IMR-90 (cell line): ENCODE results near the gene SFPQ. TPM values are rescaled to one million over a fixed set of nuclear protein-coding genes. Genes with fewer than 3 reads are reported as not detected.

ENCODE experiments used
- ATAC-seq: fragments of 200-7000 bp; cut with Tn5 transposase; 2 replicates; pipeline ENCODE4 v1.9.1; 2020; ENCODE audit warnings: low read depth, mild to moderate bottlenecking, moderate library complexity
- BruUV-seq: library from RNA; stranded (reverse); fragments of 400-500 nt; replicated peaks from 2 replicates; lab custom pipeline; 2021; lab: Mats Ljungman, UMichigan
- CTCF ChIA-PET: fragments of 300-600 bp; formaldehyde crosslinking; extraction: SDS; loops from one replicate; lab custom pipeline; 2021; ENCODE audit warnings: antibody characterized with exemption; lab: Yijun Ruan, JAX
- POLR2A ChIA-PET: fragments of 300-600 bp; sonication (Branson Sonifier 250); formaldehyde crosslinking; loops from one replicate; lab custom pipeline; 2022; ENCODE audit warnings: antibody characterized with exemption; ENCODE audit not compliant: unreplicated experiment; lab: Charles Lee
- DNase-seq: peaks from one replicate; pipeline ENCODE4 v3.0.0; 2013
- H2AFZ ChIP-seq: replicated peaks from 2 replicates; pipeline ENCODE3; 2013; ENCODE audit warnings: low read length, mild to moderate bottlenecking; ENCODE audit not compliant: poor library complexity
- H2AK5ac ChIP-seq: 2 replicates; pipeline ENCODE4 v1.6.1; 2013; ENCODE audit warnings: low read depth, low read length, inconsistent platforms
- H2AK9ac ChIP-seq: replicated peaks from 2 replicates; pipeline ENCODE3; 2013; ENCODE audit warnings: mild to moderate bottlenecking, low read depth, low read length, moderate library complexity; ENCODE audit not compliant: poor library complexity
- H2BK120ac ChIP-seq: 2 replicates; pipeline ENCODE4 v1.6.1; 2013; ENCODE audit warnings: low read depth, low read length, inconsistent platforms
- H2BK15ac ChIP-seq: 3 replicates; pipeline ENCODE4 v1.6.1; 2013; ENCODE audit warnings: low read depth, low read length, inconsistent platforms
- H2BK20ac ChIP-seq: 2 replicates; pipeline ENCODE4 v1.6.1; 2013; ENCODE audit warnings: low read depth, mild to moderate bottlenecking, inconsistent platforms, low read length, moderate library complexity
- H2BK5ac ChIP-seq: 2 replicates; pipeline ENCODE4 v1.6.1; 2013; ENCODE audit warnings: mild to moderate bottlenecking, low read depth, low read length, inconsistent platforms; ENCODE audit not compliant: poor library complexity, severe bottlenecking
- H3K14ac ChIP-seq: replicated peaks from 2 replicates; pipeline ENCODE4 v1.6.1; 2013; ENCODE audit warnings: low read depth, low read length, inconsistent platforms
- H3K18ac ChIP-seq: 2 replicates; pipeline ENCODE4 v1.6.1; 2013; ENCODE audit warnings: low read depth, low read length, control low read depth
- H3K23ac ChIP-seq: 2 replicates; pipeline ENCODE4 v1.6.1; 2013; ENCODE audit warnings: low read depth, low read length, inconsistent platforms
- H3K27ac ChIP-seq: 2 replicates; pipeline ENCODE4 v1.5.1; 2013; ENCODE audit warnings: mild to moderate bottlenecking, control low read depth, low read length; ENCODE audit not compliant: insufficient read depth
- H3K27me3 ChIP-seq: 2 replicates; pipeline ENCODE4 v1.6.1; 2013; ENCODE audit warnings: low read length; ENCODE audit not compliant: control insufficient read depth, insufficient read depth
- H3K36me3 ChIP-seq: 2 replicates; pipeline ENCODE4 v1.6.1; 2013; ENCODE audit warnings: low read length, mixed read lengths; ENCODE audit not compliant: control insufficient read depth, insufficient read depth
- H3K4ac ChIP-seq: 2 replicates; pipeline ENCODE4 v1.6.1; 2013; ENCODE audit warnings: low read depth, low read length, inconsistent platforms
- H3K4me1 ChIP-seq: 2 replicates; pipeline ENCODE4 v1.6.1; 2013; ENCODE audit warnings: low read length, mixed read lengths; ENCODE audit not compliant: control insufficient read depth, insufficient read depth
- H3K4me2 ChIP-seq: 2 replicates; pipeline ENCODE4 v1.6.1; 2013; ENCODE audit warnings: low read depth, mild to moderate bottlenecking, control low read depth, low read length, moderate library complexity
- H3K4me3 ChIP-seq: 2 replicates; pipeline ENCODE4 v1.5.1; 2013; ENCODE audit warnings: low read depth, mild to moderate bottlenecking, control low read depth, low read length, moderate library complexity; ENCODE audit not compliant: insufficient read depth
- H3K56ac ChIP-seq: 2 replicates; pipeline ENCODE4 v1.6.1; 2013; ENCODE audit warnings: low read length, inconsistent platforms; ENCODE audit not compliant: insufficient read depth; ENCODE audit errors: extremely low read depth
- H3K79me1 ChIP-seq, 2 experiments: 2 replicates each; pipeline ENCODE4 v1.6.1; 2013; ENCODE audit warnings: low read length in 2 of 2, inconsistent platforms in 1 of 2, low read depth in 1 of 2
- H3K9ac ChIP-seq: 2 replicates; pipeline ENCODE4 v1.6.1; 2013; ENCODE audit warnings: low read depth, low read length, control low read depth
- H3K9me1 ChIP-seq: 2 replicates; pipeline ENCODE4 v1.6.1; 2013; ENCODE audit warnings: low read length, inconsistent platforms; ENCODE audit not compliant: insufficient read depth
- H3K9me3 ChIP-seq: 2 replicates; pipeline ENCODE4 v1.6.1; 2013; ENCODE audit warnings: low read length; ENCODE audit not compliant: control insufficient read depth, insufficient read depth
- H4K20me1 ChIP-seq: 2 replicates; pipeline ENCODE4 v1.6.1; 2013; ENCODE audit warnings: low read length, inconsistent platforms; ENCODE audit not compliant: insufficient read depth
- H4K5ac ChIP-seq: 2 replicates; pipeline ENCODE4 v1.6.1; 2013; ENCODE audit warnings: mild to moderate bottlenecking, low read depth, low read length, control low read depth
- H4K8ac ChIP-seq, 2 experiments: 2 replicates each; pipeline ENCODE4 v1.6.1; 2013; ENCODE audit warnings: low read depth in 2 of 2, low read length in 2 of 2, control low read depth in 1 of 2, inconsistent platforms in 1 of 2
- H4K91ac ChIP-seq: 2 replicates; pipeline ENCODE4 v1.6.1; 2013; ENCODE audit warnings: low read depth, low read length, inconsistent platforms; ENCODE audit not compliant: insufficient read depth
- BHLHE40 ChIP-seq: fragments of 150-350 bp; IDR thresholded peaks from 2 replicates; pipeline ENCODE4 v1.6.1; 2016; ENCODE audit warnings: mild to moderate bottlenecking, low read depth, low read length
- CEBPB ChIP-seq: IDR thresholded peaks from 2 replicates; pipeline ENCODE4 v1.6.1; 2012; ENCODE audit warnings: low read depth, low read length, improper control_type of control experiment
- CHD1 ChIP-seq: IDR thresholded peaks from 2 replicates; pipeline ENCODE4 v1.6.1; 2012; ENCODE audit warnings: low read depth, low read length, improper control_type of control experiment
- FOS ChIP-seq: fragments of 150-350 bp; IDR thresholded peaks from 2 replicates; pipeline ENCODE4 v1.6.1; 2016; ENCODE audit warnings: low read depth, low read length
- MAFK ChIP-seq: IDR thresholded peaks from 2 replicates; pipeline ENCODE4 v1.6.1; 2012; ENCODE audit warnings: low read depth, low read length, improper control_type of control experiment
- MAZ ChIP-seq: IDR thresholded peaks from 2 replicates; pipeline ENCODE4 v1.6.1; 2012; ENCODE audit warnings: low read depth, mild to moderate bottlenecking, low read length, improper control_type of control experiment, moderate library complexity, borderline replicate concordance
- MXI1 ChIP-seq: IDR thresholded peaks from 2 replicates; pipeline ENCODE4 v1.6.1; 2012; ENCODE audit warnings: low read depth, mild to moderate bottlenecking, low read length, moderate library complexity, borderline replicate concordance
- NFE2L2 ChIP-seq: fragments of 150-350 bp; IDR thresholded peaks from 2 replicates; pipeline ENCODE4 v1.6.1; 2016; ENCODE audit warnings: low read depth, mild to moderate bottlenecking, low read length
- POLR2A ChIP-seq: IDR thresholded peaks from 2 replicates; pipeline ENCODE4 v1.6.1; 2012; ENCODE audit warnings: mild to moderate bottlenecking, low read depth, low read length
- RAD21 ChIP-seq: IDR thresholded peaks from 2 replicates; pipeline ENCODE4 v1.6.1; 2012; ENCODE audit warnings: low read length, improper control_type of control experiment
- RCOR1 ChIP-seq: IDR thresholded peaks from 2 replicates; pipeline ENCODE4 v1.6.1; 2012; ENCODE audit warnings: mild to moderate bottlenecking, low read length, improper control_type of control experiment; ENCODE audit not compliant: insufficient replicate concordance
- RFX5 ChIP-seq: IDR thresholded peaks from 2 replicates; pipeline ENCODE4 v1.8.0; 2012; ENCODE audit warnings: low read depth, mild to moderate bottlenecking, low read length, moderate library complexity
- SMC3 ChIP-seq: fragments of 150-350 bp; IDR thresholded peaks from 2 replicates; pipeline ENCODE4 v1.6.1; 2016; ENCODE audit warnings: low read depth, mild to moderate bottlenecking, antibody characterized with exemption, low read length, moderate library complexity
- WGBS, 2 experiments: methylation state at CpG; one replicate each; pipeline versions ENCODE4 v1.1.5 to v1.1.7; 2013; ENCODE audit warnings: missing lambda C conversion rate in 2 of 2; ENCODE audit not compliant: insufficient read length in 1 of 2; ENCODE audit errors: extremely low coverage in 2 of 2; 5-methylcytosine and 5-hydroxymethylcytosine counted together
- dilution Hi-C: fragments of 300-500 bp; cut with HindIII; formaldehyde crosslinking; loops from one replicate; pipeline ENCODE4 v1.14.3; 2018; ENCODE audit warnings: low sequenced_read_pairs; ENCODE audit not compliant: unreplicated experiment
- in situ Hi-C: fragments of 300-500 bp; cut with MboI; formaldehyde crosslinking; loops from 3 replicates; pipeline ENCODE4 v1.14.3; 2019; ENCODE audit warnings: low sequenced_read_pairs, inconsistent platforms, mixed read lengths
- intact Hi-C: fragments of 100-400 bp; cut with micrococcal nuclease; formaldehyde crosslinking; loops from 2 replicates; pipeline ENCODE4 v1.10.0; 2022
- polyA plus RNA-seq, 3 experiments: library from polyadenylated mRNA; depleted of rRNA; stranded (reverse); fragments of >200 nt; gene quantifications; 2 replicates each; pipeline ENCODE4 v1.2.3, GENCODE V29; 2012; ENCODE audit warnings: low replicate concordance in 1 of 3
- total RNA-seq: library from RNA; depleted of rRNA; stranded (reverse); fragments of >200 nt; gene quantifications from 2 replicates; pipeline ENCODE4 v1.2.3, GENCODE V29; 2012
- TF ChIP-seq, protein P1 (sequence below): conservative IDR thresholded peaks from 2 replicates; pipeline ENCODE4 v1.5.1; 2012; ENCODE audit warnings: mild to moderate bottlenecking, low read depth, low read length, improper control_type of control experiment
- TF ChIP-seq, protein P2 (sequence below): fragments of 150-350 bp; IDR thresholded peaks from 2 replicates; pipeline ENCODE4 v1.6.1; 2017; ENCODE audit warnings: mild to moderate bottlenecking, antibody characterized with exemption, low read length, low read depth
- TF ChIP-seq, protein P3 (sequence below): fragments of 150-350 bp; IDR thresholded peaks from 2 replicates; pipeline ENCODE4 v1.6.1; 2016; ENCODE audit warnings: low read depth, mild to moderate bottlenecking, low read length, moderate library complexity, borderline replicate concordance

SFPQ gene
- total and polyA plus RNA-seq, 2 of the 4 experiments (the other 2 are of a cell fraction): 53.9 to 121 TPM

DNA sequence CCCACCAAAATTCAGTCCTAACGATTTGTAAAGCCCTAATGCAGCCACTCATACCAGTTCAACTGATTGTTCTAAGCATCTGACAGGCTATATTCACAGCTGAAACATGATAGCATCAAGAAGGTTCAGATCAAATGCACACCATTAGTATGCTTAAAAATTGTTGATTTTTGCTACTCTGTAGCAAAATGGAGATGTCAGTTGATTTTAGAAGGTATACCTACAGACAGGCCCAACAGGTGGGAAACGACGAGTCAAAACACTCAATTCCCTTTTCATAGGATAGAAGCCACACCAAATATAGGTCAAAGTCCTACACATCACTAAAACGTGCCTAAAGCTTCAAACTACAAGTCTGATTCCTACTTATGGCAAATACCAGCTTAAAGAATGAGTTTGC lies 6.7 kb downstream of the SFPQ start:
- Histone ChIP-seq H4K5ac (no peak overlapping the region), H2BK120ac (no peak overlapping the region), H3K9me1 (peaks cover 2% of the 10 kb centered on the region; the same call in 1 of the 2 replicates), H4K20me1 (peaks cover 92% of the 10 kb centered on the region), H3K4me1 (peaks cover 5% of the 10 kb centered on the region), H3K9me3 (no peaks in the 10 kb centered on the region), H2AK9ac (no peak overlapping the region), H3K27ac (no peak overlapping the region), H2AFZ (no peak overlapping the region), H3K23ac (0 out of 2 replicates have a peak overlapping the region, but pooled peaks have one; percentile 36), H2AK5ac (no peak overlapping the region), H3K9ac (no peak overlapping the region), H3K27me3 (no peaks in the 10 kb centered on the region), H2BK5ac (no peak overlapping the region), H4K91ac (no peak overlapping the region), H3K56ac (no peak overlapping the region), H2BK15ac (no peak overlapping the region), H4K8ac (no peak overlapping the region), H3K14ac (no peak overlapping the region), H3K4ac (no peak overlapping the region), H3K4me2 (no peak overlapping the region), H3K36me3 (peaks cover 78% of the 10 kb centered on the region), H3K79me1 (peaks cover 21 to 45% of the 10 kb centered on the region in 2 experiments), H3K4me3 (no peak overlapping the region), H3K18ac (no peak overlapping the region), H2BK20ac (no peak overlapping the region)
- BruUV-seq: no TSS peak
- in situ Hi-C loops: no loop called here
- POLR2A ChIA-PET: interaction anchor here (0.5 to 0.6 kb wide), 2 partner anchors 89 to 163 kb away, joined by 3 to 5 read pairs; no protein-coding TSS in a partner anchor
- dilution Hi-C loops: no loop called here
- intact Hi-C loops: loop anchor here (10.0 kb wide), 2 partner anchors 181 to 331 kb away; partner anchors contain the start of gene SMIM12
- TF ChIP-seq RCOR1 (no peak), NFE2L2 (no peak), MAZ (no peak), RAD21 (no peak), MAFK (no peak), SMC3 (no peak), RFX5 (no peak), MXI1 (no peak), POLR2A (no peak), FOS (no peak), BHLHE40 (no peak), CEBPB (no peak), CHD1 (no peak)
- TF ChIP-seq, protein P1, sequence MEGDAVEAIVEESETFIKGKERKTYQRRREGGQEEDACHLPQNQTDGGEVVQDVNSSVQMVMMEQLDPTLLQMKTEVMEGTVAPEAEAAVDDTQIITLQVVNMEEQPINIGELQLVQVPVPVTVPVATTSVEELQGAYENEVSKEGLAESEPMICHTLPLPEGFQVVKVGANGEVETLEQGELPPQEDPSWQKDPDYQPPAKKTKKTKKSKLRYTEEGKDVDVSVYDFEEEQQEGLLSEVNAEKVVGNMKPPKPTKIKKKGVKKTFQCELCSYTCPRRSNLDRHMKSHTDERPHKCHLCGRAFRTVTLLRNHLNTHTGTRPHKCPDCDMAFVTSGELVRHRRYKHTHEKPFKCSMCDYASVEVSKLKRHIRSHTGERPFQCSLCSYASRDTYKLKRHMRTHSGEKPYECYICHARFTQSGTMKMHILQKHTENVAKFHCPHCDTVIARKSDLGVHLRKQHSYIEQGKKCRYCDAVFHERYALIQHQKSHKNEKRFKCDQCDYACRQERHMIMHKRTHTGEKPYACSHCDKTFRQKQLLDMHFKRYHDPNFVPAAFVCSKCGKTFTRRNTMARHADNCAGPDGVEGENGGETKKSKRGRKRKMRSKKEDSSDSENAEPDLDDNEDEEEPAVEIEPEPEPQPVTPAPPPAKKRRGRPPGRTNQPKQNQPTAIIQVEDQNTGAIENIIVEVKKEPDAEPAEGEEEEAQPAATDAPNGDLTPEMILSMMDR: no peak
- TF ChIP-seq, protein P2, sequence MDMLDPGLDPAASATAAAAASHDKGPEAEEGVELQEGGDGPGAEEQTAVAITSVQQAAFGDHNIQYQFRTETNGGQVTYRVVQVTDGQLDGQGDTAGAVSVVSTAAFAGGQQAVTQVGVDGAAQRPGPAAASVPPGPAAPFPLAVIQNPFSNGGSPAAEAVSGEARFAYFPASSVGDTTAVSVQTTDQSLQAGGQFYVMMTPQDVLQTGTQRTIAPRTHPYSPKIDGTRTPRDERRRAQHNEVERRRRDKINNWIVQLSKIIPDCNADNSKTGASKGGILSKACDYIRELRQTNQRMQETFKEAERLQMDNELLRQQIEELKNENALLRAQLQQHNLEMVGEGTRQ: no peak
- TF ChIP-seq, protein P3, sequence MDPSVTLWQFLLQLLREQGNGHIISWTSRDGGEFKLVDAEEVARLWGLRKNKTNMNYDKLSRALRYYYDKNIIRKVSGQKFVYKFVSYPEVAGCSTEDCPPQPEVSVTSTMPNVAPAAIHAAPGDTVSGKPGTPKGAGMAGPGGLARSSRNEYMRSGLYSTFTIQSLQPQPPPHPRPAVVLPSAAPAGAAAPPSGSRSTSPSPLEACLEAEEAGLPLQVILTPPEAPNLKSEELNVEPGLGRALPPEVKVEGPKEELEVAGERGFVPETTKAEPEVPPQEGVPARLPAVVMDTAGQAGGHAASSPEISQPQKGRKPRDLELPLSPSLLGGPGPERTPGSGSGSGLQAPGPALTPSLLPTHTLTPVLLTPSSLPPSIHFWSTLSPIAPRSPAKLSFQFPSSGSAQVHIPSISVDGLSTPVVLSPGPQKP: no peak
- no peak for DNase-seq
- CTCF ChIA-PET: no interaction called here
- 80% methylated on average over 1 of the region's 4 CpGs; no CpG with 5 or more reads in 1 of the 2 experiments for WGBS, 2 experiments
- ATAC-seq: no peak
